Neural cell (in vitro differentiated cells): ENCODE data around the gene RGS6. TPM values are rescaled to one million over a fixed set of nuclear protein-coding genes. Genes with fewer than 3 reads are reported as not detected.

Experiments
- H2AFZ ChIP-seq: fragments of 200-600, 300-800 bp; sonication (generic), shearing (Covaris generic); 2 replicates; pipeline ENCODE4 v1.6.0; 2014; ENCODE audit warnings: low read depth, mild to moderate bottlenecking, antibody characterized with exemption, low read length, moderate library complexity
- H3F3A ChIP-seq: fragments of 200-600 bp; shearing (Covaris generic); 2 replicates; pipeline ENCODE4 v1.6.1; 2016; ENCODE audit warnings: mild to moderate bottlenecking, moderate library complexity, mixed read lengths, antibody characterized with exemption, low read length; ENCODE audit not compliant: insufficient read depth, poor library complexity, severe bottlenecking
- H3K27ac ChIP-seq: fragments of 200-600, 300-800 bp; sonication (generic), shearing (Covaris generic); 2 replicates; pipeline ENCODE4 v1.5.1; 2014; ENCODE audit warnings: mild to moderate bottlenecking, low read length, moderate library complexity
- H3K27me3 ChIP-seq: fragments of 300-800, 200-600 bp; sonication (generic), shearing (Covaris generic); 2 replicates; pipeline ENCODE4 v1.6.0; 2014; ENCODE audit warnings: mild to moderate bottlenecking, low read depth, low read length, moderate library complexity; ENCODE audit not compliant: insufficient read depth
- H3K36me3 ChIP-seq: fragments of 300-800, 200-600 bp; sonication (generic), shearing (Covaris generic); 2 replicates; pipeline ENCODE4 v1.5.1; 2014; ENCODE audit warnings: mild to moderate bottlenecking, antibody characterized with exemption, low read length, moderate library complexity; ENCODE audit not compliant: insufficient read depth
- H3K4me2 ChIP-seq: fragments of 300-800, 200-600 bp; sonication (generic), shearing (Covaris generic); 2 replicates; pipeline ENCODE4 v1.6.0; 2014; ENCODE audit warnings: mild to moderate bottlenecking, low read length
- H3K4me3 ChIP-seq: fragments of 300-800, 200-600 bp; sonication (generic), shearing (Covaris generic); 2 replicates; pipeline ENCODE4 v1.5.1; 2014; ENCODE audit warnings: mild to moderate bottlenecking, low read length, moderate library complexity
- H3K79me2 ChIP-seq: fragments of 200-600 bp; shearing (Covaris generic); replicated peaks from 2 replicates; pipeline ENCODE4 v1.6.0; 2014; ENCODE audit warnings: mild to moderate bottlenecking, low read length, moderate library complexity; ENCODE audit not compliant: insufficient read depth
- H3K9ac ChIP-seq: fragments of 300-800, 200-600 bp; sonication (generic), shearing (Covaris generic); 2 replicates; pipeline ENCODE4 v1.6.1; 2016; ENCODE audit warnings: mild to moderate bottlenecking, low read length, mixed read lengths
- H3K9me2 ChIP-seq: fragments of 200-600 bp; shearing (Covaris generic); 2 replicates; pipeline ENCODE4 v1.6.1; 2016; ENCODE audit warnings: mild to moderate bottlenecking, low read length, mixed read lengths; ENCODE audit not compliant: insufficient read depth
- H3K9me3 ChIP-seq: fragments of 200-600, 300-800 bp; sonication (generic), shearing (Covaris generic); 2 replicates; pipeline ENCODE4 v1.6.1; 2016; ENCODE audit warnings: mild to moderate bottlenecking, mixed run types, low read length, moderate library complexity, mixed read lengths
- H4K20me1 ChIP-seq: fragments of 200-600 bp; shearing (Covaris generic); 2 replicates; pipeline ENCODE4 v1.6.1; 2016; ENCODE audit warnings: mild to moderate bottlenecking, mixed run types; ENCODE audit not compliant: insufficient read depth
- EP300 ChIP-seq: fragments of 450-650 bp; conservative IDR thresholded peaks from 2 replicates; pipeline ENCODE4 v1.6.1; 2014; ENCODE audit warnings: antibody characterized with exemption, mild to moderate bottlenecking, moderate library complexity; ENCODE audit not compliant: poor library complexity, severe bottlenecking
- EZH2 ChIP-seq: fragments of 200-600, 300-800 bp; shearing (Covaris generic), sonication (generic); IDR thresholded peaks from 2 replicates; pipeline ENCODE4 v1.6.1; 2014; ENCODE audit warnings: antibody characterized with exemption, low read length, borderline replicate concordance, mild to moderate bottlenecking; ENCODE audit not compliant: insufficient read depth, poor library complexity, severe bottlenecking
- MXI1 ChIP-seq: fragments of 450-650 bp; conservative IDR thresholded peaks from 2 replicates; pipeline ENCODE4 v1.6.1; 2014; ENCODE audit warnings: antibody characterized with exemption, mild to moderate bottlenecking; ENCODE audit not compliant: poor library complexity, severe bottlenecking
- POLR2AphosphoS5 ChIP-seq: IDR thresholded peaks from 2 replicates; pipeline ENCODE4 v1.6.1; 2012
- RAD21 ChIP-seq: fragments of 450-650 bp; conservative IDR thresholded peaks from 2 replicates; pipeline ENCODE4 v1.6.1; 2014; ENCODE audit warnings: antibody characterized with exemption, mild to moderate bottlenecking, moderate library complexity
- SMC3 ChIP-seq: fragments of 450-650 bp; conservative IDR thresholded peaks from 2 replicates; pipeline ENCODE4 v1.6.1; 2014; ENCODE audit warnings: antibody characterized with exemption, mild to moderate bottlenecking, moderate library complexity; ENCODE audit not compliant: poor library complexity
- TAF1 ChIP-seq: IDR thresholded peaks from 2 replicates; pipeline ENCODE4 v1.6.1; 2012; ENCODE audit warnings: low read depth
- polyA plus RNA-seq: library from polyadenylated mRNA; depleted of rRNA; stranded (reverse); fragments of >200 nt; gene quantifications from 2 replicates; pipeline ENCODE4 v1.2.3, GENCODE V29; 2014
- TF ChIP-seq, protein P1 (sequence below): IDR thresholded peaks from 2 replicates; pipeline ENCODE4 v1.6.1; 2012; ENCODE audit warnings: borderline replicate concordance
- TF ChIP-seq, protein P2 (sequence below): fragments of 450-650 bp; IDR thresholded peaks from 2 replicates; pipeline ENCODE4 v1.5.1; 2014; ENCODE audit warnings: antibody characterized with exemption, mild to moderate bottlenecking, moderate library complexity; ENCODE audit not compliant: poor library complexity, severe bottlenecking

RGS6 gene
- polyA plus RNA-seq, 1 donor from 2014 or later, result 7.3 TPM

DNA sequence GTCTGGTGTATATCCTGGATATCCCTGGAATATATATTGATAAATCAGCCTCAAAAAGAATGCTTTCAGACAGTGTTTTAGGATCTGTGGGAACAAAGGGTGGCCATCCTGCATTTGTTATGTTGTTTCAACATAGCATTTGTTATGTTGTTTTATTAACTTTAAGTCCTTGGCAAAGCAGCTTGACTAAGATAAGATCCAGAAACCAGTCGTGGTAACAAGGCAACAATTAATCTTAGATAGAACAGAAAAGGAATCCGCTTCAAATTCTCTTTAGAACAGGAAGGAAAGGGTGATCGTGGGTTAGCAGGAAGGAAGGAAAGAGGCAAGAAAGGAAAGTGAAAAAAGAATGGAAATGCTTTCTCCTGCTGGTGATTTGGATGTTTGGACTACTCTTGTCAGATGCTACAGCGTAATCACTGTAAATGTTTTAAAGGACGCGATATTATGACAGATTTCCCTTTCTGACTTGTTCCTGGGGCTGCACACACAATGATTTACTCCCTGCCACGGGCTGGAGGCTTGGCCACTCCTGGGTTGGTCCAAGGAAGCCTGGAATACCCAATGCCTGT is 518.3 kb downstream of the RGS6 start:
- Histone ChIP-seq H4K20me1 (no peaks in the 10 kb centered on the region), H3K79me2 (no peaks in the 10 kb centered on the region), H3K9me2 (no peaks in the 10 kb centered on the region), H3K4me2 (no peak overlapping the region), H3K9me3 (no peaks in the 10 kb centered on the region), H3K27ac (peak overlapping the region; percentile 50), H3K27me3 (no peaks in the 10 kb centered on the region), H2AFZ (no peak overlapping the region), H3K36me3 (no peaks in the 10 kb centered on the region), H3K4me3 (peak overlapping the region; percentile 48), H3K9ac (peak overlapping the region; percentile 21), H3F3A (peaks cover 14% of the 10 kb centered on the region)
- TF ChIP-seq EZH2 (no peak), POLR2AphosphoS5 (peak; percentile 92), EP300 (peak; percentile 85), MXI1 (no peak), TAF1 (no peak)

- H3K36me3 ChIP-seq, result no peaks in the 10 kb centered on the region
- H3K9me2 ChIP-seq, result no peaks in the 10 kb centered on the region
- H3K27me3 ChIP-seq, result no peaks in the 10 kb centered on the region
- H3F3A ChIP-seq, result peaks cover 14% of the 10 kb centered on the region
- H3K9ac ChIP-seq, result peak overlapping the region; percentile 21
- peak; percentile 34 for TF ChIP-seq EP300
- peak; percentile 29 for TF ChIP-seq POLR2AphosphoS5
- TF ChIP-seq, protein P1, sequence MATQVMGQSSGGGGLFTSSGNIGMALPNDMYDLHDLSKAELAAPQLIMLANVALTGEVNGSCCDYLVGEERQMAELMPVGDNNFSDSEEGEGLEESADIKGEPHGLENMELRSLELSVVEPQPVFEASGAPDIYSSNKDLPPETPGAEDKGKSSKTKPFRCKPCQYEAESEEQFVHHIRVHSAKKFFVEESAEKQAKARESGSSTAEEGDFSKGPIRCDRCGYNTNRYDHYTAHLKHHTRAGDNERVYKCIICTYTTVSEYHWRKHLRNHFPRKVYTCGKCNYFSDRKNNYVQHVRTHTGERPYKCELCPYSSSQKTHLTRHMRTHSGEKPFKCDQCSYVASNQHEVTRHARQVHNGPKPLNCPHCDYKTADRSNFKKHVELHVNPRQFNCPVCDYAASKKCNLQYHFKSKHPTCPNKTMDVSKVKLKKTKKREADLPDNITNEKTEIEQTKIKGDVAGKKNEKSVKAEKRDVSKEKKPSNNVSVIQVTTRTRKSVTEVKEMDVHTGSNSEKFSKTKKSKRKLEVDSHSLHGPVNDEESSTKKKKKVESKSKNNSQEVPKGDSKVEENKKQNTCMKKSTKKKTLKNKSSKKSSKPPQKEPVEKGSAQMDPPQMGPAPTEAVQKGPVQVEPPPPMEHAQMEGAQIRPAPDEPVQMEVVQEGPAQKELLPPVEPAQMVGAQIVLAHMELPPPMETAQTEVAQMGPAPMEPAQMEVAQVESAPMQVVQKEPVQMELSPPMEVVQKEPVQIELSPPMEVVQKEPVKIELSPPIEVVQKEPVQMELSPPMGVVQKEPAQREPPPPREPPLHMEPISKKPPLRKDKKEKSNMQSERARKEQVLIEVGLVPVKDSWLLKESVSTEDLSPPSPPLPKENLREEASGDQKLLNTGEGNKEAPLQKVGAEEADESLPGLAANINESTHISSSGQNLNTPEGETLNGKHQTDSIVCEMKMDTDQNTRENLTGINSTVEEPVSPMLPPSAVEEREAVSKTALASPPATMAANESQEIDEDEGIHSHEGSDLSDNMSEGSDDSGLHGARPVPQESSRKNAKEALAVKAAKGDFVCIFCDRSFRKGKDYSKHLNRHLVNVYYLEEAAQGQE, result peak; percentile 9
- no peak for TF ChIP-seq TAF1
- peak overlapping the region; percentile 48 for H3K4me3 ChIP-seq
- H2AFZ ChIP-seq, result no peak overlapping the region
- peak overlapping the region; percentile 50 for H3K27ac ChIP-seq
- H3K79me2 ChIP-seq, result no peaks in the 10 kb centered on the region
- H4K20me1 ChIP-seq, result no peaks in the 10 kb centered on the region
- H3K9me3 ChIP-seq, result no peaks in the 10 kb centered on the region
- peak overlapping the region; percentile 35 for H3K4me2 ChIP-seq
Measured at GRCh38 chr14:72451054-72451972, 519.1 kb downstream of the RGS6 start.

GRCh38 chr14:72452774-72453173 is 520.5 kb downstream of the RGS6 start:
- no peaks in the 10 kb centered on the region for H3K27me3 ChIP-seq
- no peak overlapping the region for H3K4me3 ChIP-seq
- no peak overlapping the region for H3K4me2 ChIP-seq
- H3K9me3 ChIP-seq, result no peaks in the 10 kb centered on the region
- H3K9me2 ChIP-seq, result no peaks in the 10 kb centered on the region
- H3K79me2 ChIP-seq, result no peaks in the 10 kb centered on the region
- TF ChIP-seq RAD21, result no peak
- TF ChIP-seq, protein P2, sequence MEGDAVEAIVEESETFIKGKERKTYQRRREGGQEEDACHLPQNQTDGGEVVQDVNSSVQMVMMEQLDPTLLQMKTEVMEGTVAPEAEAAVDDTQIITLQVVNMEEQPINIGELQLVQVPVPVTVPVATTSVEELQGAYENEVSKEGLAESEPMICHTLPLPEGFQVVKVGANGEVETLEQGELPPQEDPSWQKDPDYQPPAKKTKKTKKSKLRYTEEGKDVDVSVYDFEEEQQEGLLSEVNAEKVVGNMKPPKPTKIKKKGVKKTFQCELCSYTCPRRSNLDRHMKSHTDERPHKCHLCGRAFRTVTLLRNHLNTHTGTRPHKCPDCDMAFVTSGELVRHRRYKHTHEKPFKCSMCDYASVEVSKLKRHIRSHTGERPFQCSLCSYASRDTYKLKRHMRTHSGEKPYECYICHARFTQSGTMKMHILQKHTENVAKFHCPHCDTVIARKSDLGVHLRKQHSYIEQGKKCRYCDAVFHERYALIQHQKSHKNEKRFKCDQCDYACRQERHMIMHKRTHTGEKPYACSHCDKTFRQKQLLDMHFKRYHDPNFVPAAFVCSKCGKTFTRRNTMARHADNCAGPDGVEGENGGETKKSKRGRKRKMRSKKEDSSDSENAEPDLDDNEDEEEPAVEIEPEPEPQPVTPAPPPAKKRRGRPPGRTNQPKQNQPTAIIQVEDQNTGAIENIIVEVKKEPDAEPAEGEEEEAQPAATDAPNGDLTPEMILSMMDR, result no peak
- no peak for TF ChIP-seq POLR2AphosphoS5
- TF ChIP-seq EP300, result no peak
- TF ChIP-seq MXI1, result no peak
- TF ChIP-seq TAF1, result no peak
- TF ChIP-seq SMC3, result no peak
- TF ChIP-seq, protein P1, result no peak
- TF ChIP-seq EZH2, result no peak
- peaks cover 14% of the 10 kb centered on the region for H3F3A ChIP-seq
- no peaks in the 10 kb centered on the region for H3K36me3 ChIP-seq
- no peak overlapping the region for H3K27ac ChIP-seq
- no peak overlapping the region for H3K9ac ChIP-seq
- H2AFZ ChIP-seq, result no peak overlapping the region
- no peaks in the 10 kb centered on the region for H4K20me1 ChIP-seq
